HPDE6-E6E7 (cell line): ENCODE measurements around the gene ABI1.
"Not testable (repeated sequence)": the region's sequence is repeated elsewhere in the genome, so short reads cannot be mapped to it uniquely, and the experiment has no call there.

ENCODE experiments used
- DNase-seq: peaks from one replicate; pipeline ENCODE4 v3.0.0; 2011; ENCODE audit warnings: missing footprints; ENCODE audit errors: extremely low spot score

Gene ABI1

DNA sequence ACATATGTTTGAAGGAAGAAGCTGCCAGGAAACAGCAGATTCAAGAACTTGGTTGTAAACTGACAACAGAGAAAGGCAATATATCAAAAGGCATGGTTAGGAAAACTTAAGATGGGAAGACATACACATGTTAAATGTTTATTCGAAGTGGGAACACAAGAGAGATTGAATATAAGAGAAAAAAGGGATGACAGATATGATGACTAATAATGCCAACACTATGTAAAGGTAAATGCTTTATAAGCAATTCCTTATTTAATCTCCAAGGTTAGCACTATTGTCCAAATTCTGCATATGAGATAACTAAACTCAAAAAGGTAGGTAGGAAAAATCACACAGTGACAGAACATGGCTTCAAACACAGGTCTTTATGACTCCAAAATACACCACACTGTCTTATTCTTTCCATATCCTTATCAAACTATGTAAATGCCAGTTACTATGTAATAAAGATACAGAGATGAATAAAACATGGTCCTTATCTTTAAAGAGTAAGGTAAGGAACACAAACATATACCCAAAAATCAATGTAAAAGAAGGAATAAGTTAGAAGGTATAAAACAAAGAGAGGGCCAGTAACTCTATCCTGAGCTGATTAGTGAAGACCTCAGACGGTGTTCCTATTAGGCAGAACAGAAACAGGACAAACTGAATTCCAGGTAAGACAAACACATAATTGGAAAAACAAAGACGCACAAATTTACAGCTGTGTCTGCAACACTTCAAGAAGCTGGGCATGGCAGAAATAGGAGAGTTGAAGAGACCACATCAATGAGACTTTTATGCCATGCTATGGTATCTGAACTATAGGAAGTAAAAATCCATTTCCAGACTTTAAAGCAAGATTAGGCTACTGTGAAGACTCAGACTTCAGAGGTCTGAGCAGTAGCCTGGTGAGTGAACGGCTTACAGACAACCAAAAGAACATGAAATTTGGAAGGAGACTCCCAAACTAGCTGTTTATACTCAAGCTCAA is 56.1 kb downstream of the ABI1 start:
- no peak for DNase-seq

- no peak for DNase-seq
Measured at GRCh38 chr10:26803849-26804248, 56.9 kb downstream of the ABI1 start.

DNA sequence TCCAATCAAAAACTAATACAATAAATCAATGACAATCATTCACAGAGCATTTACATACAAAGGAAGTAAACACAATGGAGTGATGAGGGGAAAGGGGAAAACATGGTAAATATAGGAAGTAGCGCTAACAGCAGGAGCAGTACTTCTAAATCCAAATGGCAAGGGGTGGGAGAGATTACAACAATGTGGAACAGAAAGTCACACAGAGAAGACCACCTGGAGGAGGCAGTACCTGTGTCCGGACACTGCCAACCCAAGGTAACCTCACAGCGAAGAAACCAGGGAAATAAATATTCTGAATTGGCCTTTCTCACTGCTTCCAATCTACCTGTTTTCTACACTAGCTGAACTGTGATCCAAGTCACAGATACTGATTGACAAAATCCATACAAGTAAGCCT is 58.2 kb downstream of the ABI1 start:
- DNase-seq = no peak

DNA sequence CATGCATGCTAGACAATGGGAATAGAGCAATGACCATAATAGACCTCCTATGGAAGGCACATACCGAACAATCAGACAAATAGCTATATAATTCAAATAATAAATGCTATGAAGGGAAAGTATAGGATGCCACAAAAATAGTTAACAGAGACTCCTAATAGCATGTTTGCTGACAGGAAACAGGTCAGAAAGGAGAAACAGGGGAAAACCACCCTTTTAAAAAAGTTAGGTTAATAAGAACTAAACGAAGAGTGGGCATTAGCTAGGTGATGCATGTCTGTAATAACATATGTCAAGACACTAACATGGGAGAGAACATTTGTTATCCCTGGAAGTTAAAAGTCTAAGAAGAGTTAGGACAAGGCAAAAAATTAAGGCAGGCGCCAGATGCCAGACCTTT is 58.9 kb downstream of the ABI1 start:
- DNase-seq = no peak

DNA sequence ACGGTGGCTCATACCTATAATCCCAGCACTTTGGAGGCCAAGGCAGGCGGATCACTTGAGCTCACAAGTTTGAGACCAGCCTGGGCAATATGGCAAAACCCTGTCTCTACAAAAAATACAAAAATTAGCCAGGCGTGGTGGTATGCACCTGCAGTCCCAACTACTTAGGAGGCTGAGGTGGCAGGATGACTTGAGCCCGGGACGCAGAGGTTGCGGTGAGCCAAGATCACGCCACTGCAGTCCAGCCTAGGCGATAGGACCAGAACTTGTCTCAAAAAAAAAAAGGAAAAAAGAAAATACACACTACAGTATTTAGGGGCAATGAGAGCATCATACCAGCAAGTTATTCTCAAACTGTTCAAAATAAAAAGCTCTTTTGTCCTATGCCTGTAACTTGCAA is 59.5 kb downstream of the ABI1 start:
- DNase-seq = no peak

GRCh38 chr10:26800468-26800867 is 60.3 kb downstream of the ABI1 start:
- no peak for DNase-seq

- no peak for DNase-seq
Measured at GRCh38 chr10:26799342-26799741, 61.4 kb downstream of the ABI1 start.

DNA sequence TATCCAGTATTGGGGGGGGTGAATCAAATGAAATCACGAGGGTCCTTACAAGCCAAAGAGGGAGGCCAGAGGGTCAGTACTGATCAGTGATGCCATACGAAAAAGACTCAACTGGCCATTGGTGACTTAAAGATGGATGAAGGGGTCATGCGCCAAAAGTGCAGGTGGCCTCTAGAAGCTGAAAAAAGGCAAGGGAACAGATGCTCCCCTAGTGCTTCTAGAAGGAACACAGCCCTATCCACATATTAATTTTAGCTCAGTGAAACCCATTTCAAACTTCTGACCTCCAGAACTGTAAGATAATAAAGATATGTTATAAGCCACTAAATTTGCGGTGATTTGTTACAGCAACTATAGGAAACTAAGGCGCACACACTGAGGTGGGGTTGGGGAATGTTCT is 62.5 kb downstream of the ABI1 start:
- DNase-seq = no peak

GRCh38 chr10:26797340-26797739 is 63.4 kb downstream of the ABI1 start:
- no peak for DNase-seq

GRCh38 chr10:26792758-26793495 is 67.8 kb downstream of the ABI1 start:
- no peak for DNase-seq

DNA sequence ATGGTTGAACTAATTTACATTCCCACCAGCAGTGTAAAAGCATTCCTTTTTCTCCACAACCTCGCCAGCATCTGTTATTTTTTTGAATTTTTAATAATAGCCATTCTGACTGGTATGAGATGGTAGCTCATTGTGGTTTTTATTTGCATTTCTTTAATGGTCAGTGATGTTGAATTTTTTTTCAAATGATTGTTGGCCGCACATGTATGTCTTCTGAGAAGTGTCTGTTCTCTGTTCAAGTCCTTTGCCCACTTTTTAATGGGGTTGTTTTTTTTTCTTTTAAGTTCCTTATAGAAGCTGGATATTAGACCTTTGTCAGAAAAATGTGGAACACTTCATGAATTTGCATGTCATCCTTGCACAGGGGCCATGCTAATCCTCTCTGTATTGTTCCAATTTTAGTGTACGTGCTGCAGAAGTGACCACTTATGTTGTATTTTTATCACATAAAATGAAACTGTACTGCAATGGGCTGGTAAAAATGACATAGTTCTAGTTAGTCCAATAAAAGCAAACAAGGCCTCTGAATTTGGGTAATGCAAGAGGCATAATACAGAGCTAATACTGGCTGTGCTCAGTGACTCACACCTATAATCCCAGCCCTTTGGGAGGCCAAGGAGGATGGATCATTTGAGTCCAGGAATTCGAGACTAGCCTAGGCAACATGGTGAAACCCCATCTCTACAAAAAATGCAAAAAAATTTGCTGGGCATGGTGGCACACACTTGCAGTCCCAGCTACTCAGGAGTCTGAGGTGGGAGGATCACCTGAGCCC is 70.3 kb downstream of the ABI1 start:
- DNase-seq = no peak

DNA sequence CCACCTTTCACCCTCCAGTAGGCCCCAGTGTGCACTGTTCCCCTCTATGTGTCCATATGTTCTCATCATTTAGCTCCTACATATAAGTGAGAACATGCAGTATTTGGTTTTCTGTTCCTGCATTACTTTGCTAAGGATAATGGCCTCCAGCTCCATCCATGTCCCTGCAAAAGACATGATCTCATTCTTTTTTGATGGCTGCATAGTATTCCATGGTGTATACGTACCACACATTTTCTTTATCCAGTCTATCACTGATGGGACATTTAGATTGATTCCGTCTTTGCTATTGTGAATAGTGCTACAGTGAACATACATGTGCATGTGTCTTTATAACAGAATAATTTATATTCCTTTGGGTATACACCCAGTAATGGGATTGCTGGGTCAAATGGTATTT is 71.0 kb downstream of the ABI1 start:
- DNase-seq = not testable (repeated sequence)

- DNase-seq = no peak
Measured at GRCh38 chr10:26787362-26787761, 73.4 kb downstream of the ABI1 start.

- no peak for DNase-seq
Measured at GRCh38 chr10:26781797-26782196, 79.0 kb downstream of the ABI1 start.

- peak; percentile 54 for DNase-seq
Measured at GRCh38 chr10:26780793-26781601, 79.8 kb downstream of the ABI1 start.

GRCh38 chr10:26780106-26780792 is 80.5 kb downstream of the ABI1 start:
- no peak for DNase-seq

DNA sequence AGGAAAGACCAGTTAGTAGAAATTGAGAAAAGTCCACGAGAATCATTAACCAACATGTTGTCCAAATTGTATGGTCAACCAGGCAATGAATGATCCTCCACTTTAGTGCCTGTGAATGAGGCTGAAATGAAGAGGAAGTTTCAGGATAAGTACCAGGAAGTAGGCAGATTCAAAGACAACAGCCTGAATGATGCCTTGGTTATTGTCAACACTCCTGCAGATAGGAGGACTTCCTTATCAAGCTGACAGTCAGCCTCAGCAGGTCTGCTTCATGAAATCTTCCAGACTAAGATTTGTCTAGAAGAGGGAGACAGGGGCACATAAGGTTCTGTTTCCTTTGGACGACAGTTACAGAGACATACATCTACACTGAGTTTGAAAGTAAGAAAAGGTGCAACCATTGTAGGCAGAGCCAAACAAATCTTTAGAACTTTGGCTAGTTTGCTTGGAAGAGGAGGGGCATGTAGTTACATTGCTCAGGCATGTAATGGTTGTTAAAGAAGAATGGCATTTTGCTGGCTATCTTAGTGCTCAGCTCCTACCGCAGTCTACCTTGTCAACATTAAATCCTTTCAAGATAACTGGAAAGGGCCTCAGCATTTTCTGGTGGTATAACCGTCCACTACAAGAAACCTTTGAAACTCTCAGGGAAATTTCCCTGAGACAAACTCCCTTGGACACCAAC is 81.4 kb downstream of the ABI1 start:
- no peak for DNase-seq

DNA sequence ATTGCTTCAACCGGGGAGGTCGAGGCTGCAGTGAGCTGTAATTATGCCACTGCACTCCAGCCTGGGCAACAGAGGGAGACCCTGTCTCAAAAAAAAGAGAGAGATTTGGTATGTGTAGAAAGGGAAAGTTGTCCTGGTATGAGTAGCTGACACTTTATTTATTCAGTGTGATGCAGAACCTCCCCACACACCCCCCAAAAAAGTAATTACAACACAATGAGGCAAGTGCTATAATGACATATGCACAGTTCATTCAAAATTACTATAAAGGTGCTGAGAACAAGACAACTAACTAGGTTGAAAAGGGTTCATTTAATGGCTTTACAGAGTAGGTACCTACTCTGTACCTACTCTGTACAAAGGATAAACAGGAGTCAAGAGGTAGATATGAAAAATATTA is 83.1 kb downstream of the ABI1 start:
- no peak for DNase-seq

- no peak for DNase-seq
Measured at GRCh38 chr10:26776258-26776657, 84.5 kb downstream of the ABI1 start.

DNA sequence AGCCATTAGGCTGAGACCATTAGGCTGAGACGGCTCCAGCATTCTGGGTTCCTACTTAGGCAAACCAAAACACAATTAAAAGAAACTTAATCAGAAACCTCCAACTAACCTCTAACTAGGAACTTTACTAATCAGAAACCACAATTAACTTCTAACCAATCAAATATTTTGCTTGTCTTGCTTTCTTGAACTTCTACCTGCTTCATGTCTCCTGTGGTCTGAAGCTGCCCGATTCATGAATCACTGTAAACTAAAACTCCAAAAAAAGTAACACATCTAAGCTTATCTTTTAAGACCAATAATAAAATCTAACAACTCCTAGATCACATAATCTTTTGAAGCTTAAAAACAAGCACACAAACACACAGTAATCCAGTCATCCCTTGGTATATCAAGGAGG is 87.1 kb downstream of the ABI1 start:
- DNase-seq = no peak
